Tibial nerve (tissue), 4 donors: ENCODE results near the gene ARF1. TPM values are rescaled to one million over a fixed set of nuclear protein-coding genes. Genes with fewer than 3 reads are reported as not detected.

Experiments
- DNase-seq, 2 donors: peaks; one replicate each; pipeline ENCODE4 v3.0.0-alpha.2; 2019; ENCODE audit warnings: low spot score in 2 of 2
- H3K27ac ChIP-seq, 4 donors: fragments of 200-600 bp; sonication (generic) in 3 of 4; one replicate each; pipeline ENCODE4 v1.5.1; 2017 to 2019; ENCODE audit warnings: mild to moderate bottlenecking in 1 of 4
- H3K27me3 ChIP-seq, 2 donors: fragments of 200-600 bp; sonication (generic) in 1 of 2; one replicate each; pipeline versions ENCODE4 v1.5.1 to v1.6.0; 2017 to 2019
- H3K36me3 ChIP-seq, 3 donors: fragments of 200-600 bp; sonication (generic); one replicate each; pipeline ENCODE4 v1.5.1; 2018 to 2019
- H3K4me1 ChIP-seq, 4 donors: fragments of 200-600 bp; sonication (generic) in 3 of 4; one replicate each; pipeline ENCODE4 v1.5.1; 2017 to 2019
- H3K4me3 ChIP-seq, 4 donors: fragments of 200-600 bp; sonication (generic) in 3 of 4; one replicate each; pipeline ENCODE4 v1.5.1; 2017 to 2019; ENCODE audit warnings: mild to moderate bottlenecking in 1 of 4, moderate library complexity in 1 of 4
- H3K9me3 ChIP-seq, 4 donors: fragments of 200-600 bp; sonication (generic) in 3 of 4; one replicate each; pipeline ENCODE4 v1.5.1; 2017 to 2019
- EP300 ChIP-seq, 2 donors: sonication (generic); formaldehyde crosslinking; IDR thresholded peaks; one replicate each; pipeline ENCODE4 v1.6.1; 2017; ENCODE audit warnings: antibody characterized with exemption in 2 of 2, mild to moderate bottlenecking in 1 of 2
- POLR2A ChIP-seq, 2 donors: fragments of 450-650 bp; IDR thresholded peaks; one replicate each; pipeline ENCODE4 v1.6.1; 2017; ENCODE audit warnings: antibody characterized with exemption in 2 of 2, mild to moderate bottlenecking in 2 of 2, moderate library complexity in 2 of 2
- WGBS, 2 donors: methylation state at CpG; one replicate each; pipeline ENCODE4 v1.1.5; 2018; 5-methylcytosine and 5-hydroxymethylcytosine counted together
- total RNA-seq, 4 donors: library from RNA; depleted of rRNA; stranded (reverse); fragments of >200 nt; gene quantifications; one replicate each; pipeline ENCODE4 v1.1.0, GENCODE V29; 2016
- TF ChIP-seq, protein P1 (sequence below), 5 experiments: fragments of 200-600 bp in 3 of 5; fragments of 450-650 bp in 2 of 5; sonication (generic) in 3 of 5; IDR thresholded peaks; one replicate each; pipeline ENCODE4 v1.5.1; 2016 to 2019; ENCODE audit warnings: antibody characterized with exemption in 5 of 5, mild to moderate bottlenecking in 3 of 5, moderate library complexity in 2 of 5

ARF1 gene
- total RNA-seq, 4 donors from 2014 or later, result 251 to 311 (median 258) TPM

DNA sequence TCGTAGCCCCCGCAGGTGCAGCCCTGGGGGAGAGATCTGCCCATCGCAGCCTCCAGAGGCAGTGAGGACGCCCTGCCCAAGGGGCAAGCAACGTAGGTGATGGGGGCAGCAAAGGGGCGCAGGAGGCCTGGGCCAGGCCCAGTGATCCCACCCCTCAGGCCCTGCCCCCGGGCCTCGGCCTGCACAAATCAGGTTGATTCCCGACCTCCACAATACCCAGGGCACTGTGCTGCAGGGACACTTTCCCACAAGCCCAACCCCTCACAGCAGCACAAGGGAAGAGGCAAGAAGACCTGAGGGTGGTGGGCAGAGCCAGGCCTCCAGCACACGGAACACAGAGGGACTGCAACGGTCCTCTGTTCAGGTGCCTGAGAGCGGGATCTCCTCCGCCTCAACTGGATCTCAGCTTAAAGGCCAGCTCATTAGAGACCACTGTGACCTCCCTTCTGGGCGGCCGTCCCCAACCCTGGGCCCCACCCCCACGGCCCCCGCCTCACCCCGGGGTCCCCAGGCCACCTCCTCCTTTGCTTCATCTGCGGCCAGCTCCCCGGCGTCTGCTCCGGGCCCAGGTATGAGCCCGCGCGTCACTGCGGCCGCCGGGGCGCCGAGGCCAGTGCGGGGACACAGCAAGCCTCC is 812 bp upstream of the ARF1 start:
- H3K4me3 ChIP-seq, result peak overlapping the region; percentile 79 to 98 (median 92)
- peaks cover 0 to 54% (median 39%) of the 10 kb centered on the region in 4 donors for H3K4me1 ChIP-seq
- H3K9me3 ChIP-seq, result no peaks in the 10 kb centered on the region
- peak overlapping the region; percentile 78 to 100 (median 98) for H3K27ac ChIP-seq
- WGBS, 2 donors, result 11 to 14% methylated on average over 24 to 30 of the region's 31 CpGs
- DNase-seq, result no peak
- no peaks in the 10 kb centered on the region for H3K36me3 ChIP-seq
- TF ChIP-seq, protein P1, sequence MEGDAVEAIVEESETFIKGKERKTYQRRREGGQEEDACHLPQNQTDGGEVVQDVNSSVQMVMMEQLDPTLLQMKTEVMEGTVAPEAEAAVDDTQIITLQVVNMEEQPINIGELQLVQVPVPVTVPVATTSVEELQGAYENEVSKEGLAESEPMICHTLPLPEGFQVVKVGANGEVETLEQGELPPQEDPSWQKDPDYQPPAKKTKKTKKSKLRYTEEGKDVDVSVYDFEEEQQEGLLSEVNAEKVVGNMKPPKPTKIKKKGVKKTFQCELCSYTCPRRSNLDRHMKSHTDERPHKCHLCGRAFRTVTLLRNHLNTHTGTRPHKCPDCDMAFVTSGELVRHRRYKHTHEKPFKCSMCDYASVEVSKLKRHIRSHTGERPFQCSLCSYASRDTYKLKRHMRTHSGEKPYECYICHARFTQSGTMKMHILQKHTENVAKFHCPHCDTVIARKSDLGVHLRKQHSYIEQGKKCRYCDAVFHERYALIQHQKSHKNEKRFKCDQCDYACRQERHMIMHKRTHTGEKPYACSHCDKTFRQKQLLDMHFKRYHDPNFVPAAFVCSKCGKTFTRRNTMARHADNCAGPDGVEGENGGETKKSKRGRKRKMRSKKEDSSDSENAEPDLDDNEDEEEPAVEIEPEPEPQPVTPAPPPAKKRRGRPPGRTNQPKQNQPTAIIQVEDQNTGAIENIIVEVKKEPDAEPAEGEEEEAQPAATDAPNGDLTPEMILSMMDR (IDR thresholded peaks at IDR 0.05), result no peak
- no peak for TF ChIP-seq EP300 (IDR thresholded peaks at IDR 0.05)
- TF ChIP-seq POLR2A (IDR thresholded peaks at IDR 0.05), result no peak
- H3K27me3 ChIP-seq, result no peaks in the 10 kb centered on the region

DNA sequence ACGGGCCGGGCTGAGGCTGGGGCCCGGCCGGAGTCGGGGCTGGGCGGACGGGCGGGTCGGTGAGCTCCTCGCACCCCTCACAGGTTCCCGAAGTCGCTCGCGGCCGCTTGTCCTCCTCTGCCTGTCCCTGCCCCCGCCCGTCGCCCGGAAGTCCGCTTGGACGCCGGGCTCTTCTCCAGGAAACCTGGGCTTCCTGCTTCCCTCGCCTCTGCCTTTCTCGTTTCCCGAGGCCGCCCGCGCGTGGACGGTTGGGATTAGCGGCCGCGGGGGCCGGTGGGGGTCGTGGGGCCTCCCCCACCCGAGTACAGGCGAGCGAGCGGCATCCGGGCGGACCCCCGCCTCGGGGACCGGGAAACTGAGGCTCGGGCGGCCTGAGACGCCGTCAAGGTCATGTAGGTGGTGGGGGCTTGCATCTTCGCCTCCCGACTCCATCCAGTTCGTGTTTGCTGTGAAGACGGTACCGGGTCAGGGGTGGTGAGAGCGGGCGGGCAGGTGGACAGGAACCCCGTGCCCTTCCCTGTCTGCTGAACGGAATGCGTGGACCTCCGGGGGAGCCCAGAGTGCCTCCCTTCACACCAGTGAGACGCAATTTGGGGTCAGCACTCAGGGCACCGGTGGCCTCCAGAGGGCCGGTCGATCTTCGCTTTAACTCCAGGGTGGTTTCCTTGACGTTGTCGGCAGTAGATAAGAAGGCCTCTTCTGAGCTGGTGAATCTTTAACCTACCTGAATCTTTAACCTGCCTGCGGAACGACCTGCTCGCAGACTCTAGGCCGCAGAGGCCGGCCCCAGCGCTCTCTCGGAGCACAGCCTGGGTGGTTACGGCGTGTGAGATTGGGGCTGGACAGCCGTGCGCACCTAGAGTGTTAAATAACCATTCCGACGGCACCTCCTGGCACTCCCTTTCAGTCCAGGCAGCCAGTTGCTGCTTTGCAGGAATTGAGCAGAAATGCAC is 686 bp downstream of the ARF1 start:
- 0 to 1% methylated on average over 18 to 37 of the region's 79 CpGs for WGBS, 2 donors
- Histone ChIP-seq H3K27me3 (no peaks in the 10 kb centered on the region), H3K4me3 (peak overlapping the region; percentile 89 to 98 (median 96)), H3K27ac (peak overlapping the region; percentile 98 to 100 (median 99)), H3K9me3 (no peaks in the 10 kb centered on the region), H3K36me3 (no peaks in the 10 kb centered on the region), H3K4me1 (peaks cover 0 to 65% (median 54%) of the 10 kb centered on the region in 4 donors)
- peak; percentile 37 to 49 for DNase-seq
- TF ChIP-seq EP300 (IDR thresholded peaks at IDR 0.05), result no peak
- TF ChIP-seq, protein P1 (IDR thresholded peaks at IDR 0.05), result no peak
- no peak for TF ChIP-seq POLR2A (IDR thresholded peaks at IDR 0.05)

GRCh38 chr1:228083871-228084278 is 1.4 kb downstream of the ARF1 start:
- TF ChIP-seq EP300 (IDR thresholded peaks at IDR 0.05) (peak in 1 of 2 donors; percentile 62), POLR2A (IDR thresholded peaks at IDR 0.05) (peak in 1 of 2 donors; percentile 22)
- TF ChIP-seq, protein P1 (IDR thresholded peaks at IDR 0.05), result peak in 1 of 5 experiments; percentile 2

GRCh38 chr1:228084325-228084724 is 1.8 kb downstream of the ARF1 start:
- Histone ChIP-seq H3K9me3 (no peaks in the 10 kb centered on the region), H3K4me3 (peak overlapping the region; percentile 89 to 98 (median 96)), H3K36me3 (no peaks in the 10 kb centered on the region), H3K27ac (peak overlapping the region; percentile 98 to 100 (median 99)), H3K27me3 (no peaks in the 10 kb centered on the region), H3K4me1 (peaks cover 0 to 76% (median 65%) of the 10 kb centered on the region in 4 donors)
- 9 to 13% methylated on average over 3 of the region's 3 CpGs for WGBS, 2 donors
- TF ChIP-seq EP300 (IDR thresholded peaks at IDR 0.05), result no peak
- TF ChIP-seq POLR2A (IDR thresholded peaks at IDR 0.05), result no peak
- TF ChIP-seq, protein P1 (IDR thresholded peaks at IDR 0.05), result no peak
- DNase-seq, result no peak

More at GRCh38 chr1:228083871-228084278, 1.4 kb downstream of the ARF1 start:
- DNase-seq, result no peak
- H3K4me3 ChIP-seq, result peak overlapping the region; percentile 89 to 98 (median 96)
- no peaks in the 10 kb centered on the region for H3K36me3 ChIP-seq
- no peaks in the 10 kb centered on the region for H3K27me3 ChIP-seq
- peak overlapping the region; percentile 98 to 100 (median 99) for H3K27ac ChIP-seq
- no peaks in the 10 kb centered on the region for H3K9me3 ChIP-seq
- 0% methylated on average over 15 to 17 of the region's 17 CpGs for WGBS, 2 donors
- peaks cover 0 to 72% (median 61%) of the 10 kb centered on the region in 4 donors for H3K4me1 ChIP-seq
